GM18502 (cell line): Measurements from ENCODE around the gene IRAK2.
"Not testable (repeated sequence)": the region's sequence is repeated elsewhere in the genome, so short reads cannot be mapped to it uniquely, and the experiment has no call there.

ENCODE experiments used
- ATAC-seq: cut with Tn5 transposase; IDR thresholded peaks from one replicate; pipeline ENCODE4 v1.9.1; 2021; ENCODE audit warnings: mild to moderate bottlenecking; ENCODE audit not compliant: unreplicated experiment, poor library complexity

The IRAK2 gene, protein sequence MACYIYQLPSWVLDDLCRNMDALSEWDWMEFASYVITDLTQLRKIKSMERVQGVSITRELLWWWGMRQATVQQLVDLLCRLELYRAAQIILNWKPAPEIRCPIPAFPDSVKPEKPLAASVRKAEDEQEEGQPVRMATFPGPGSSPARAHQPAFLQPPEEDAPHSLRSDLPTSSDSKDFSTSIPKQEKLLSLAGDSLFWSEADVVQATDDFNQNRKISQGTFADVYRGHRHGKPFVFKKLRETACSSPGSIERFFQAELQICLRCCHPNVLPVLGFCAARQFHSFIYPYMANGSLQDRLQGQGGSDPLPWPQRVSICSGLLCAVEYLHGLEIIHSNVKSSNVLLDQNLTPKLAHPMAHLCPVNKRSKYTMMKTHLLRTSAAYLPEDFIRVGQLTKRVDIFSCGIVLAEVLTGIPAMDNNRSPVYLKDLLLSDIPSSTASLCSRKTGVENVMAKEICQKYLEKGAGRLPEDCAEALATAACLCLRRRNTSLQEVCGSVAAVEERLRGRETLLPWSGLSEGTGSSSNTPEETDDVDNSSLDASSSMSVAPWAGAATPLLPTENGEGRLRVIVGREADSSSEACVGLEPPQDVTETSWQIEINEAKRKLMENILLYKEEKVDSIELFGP

DNA sequence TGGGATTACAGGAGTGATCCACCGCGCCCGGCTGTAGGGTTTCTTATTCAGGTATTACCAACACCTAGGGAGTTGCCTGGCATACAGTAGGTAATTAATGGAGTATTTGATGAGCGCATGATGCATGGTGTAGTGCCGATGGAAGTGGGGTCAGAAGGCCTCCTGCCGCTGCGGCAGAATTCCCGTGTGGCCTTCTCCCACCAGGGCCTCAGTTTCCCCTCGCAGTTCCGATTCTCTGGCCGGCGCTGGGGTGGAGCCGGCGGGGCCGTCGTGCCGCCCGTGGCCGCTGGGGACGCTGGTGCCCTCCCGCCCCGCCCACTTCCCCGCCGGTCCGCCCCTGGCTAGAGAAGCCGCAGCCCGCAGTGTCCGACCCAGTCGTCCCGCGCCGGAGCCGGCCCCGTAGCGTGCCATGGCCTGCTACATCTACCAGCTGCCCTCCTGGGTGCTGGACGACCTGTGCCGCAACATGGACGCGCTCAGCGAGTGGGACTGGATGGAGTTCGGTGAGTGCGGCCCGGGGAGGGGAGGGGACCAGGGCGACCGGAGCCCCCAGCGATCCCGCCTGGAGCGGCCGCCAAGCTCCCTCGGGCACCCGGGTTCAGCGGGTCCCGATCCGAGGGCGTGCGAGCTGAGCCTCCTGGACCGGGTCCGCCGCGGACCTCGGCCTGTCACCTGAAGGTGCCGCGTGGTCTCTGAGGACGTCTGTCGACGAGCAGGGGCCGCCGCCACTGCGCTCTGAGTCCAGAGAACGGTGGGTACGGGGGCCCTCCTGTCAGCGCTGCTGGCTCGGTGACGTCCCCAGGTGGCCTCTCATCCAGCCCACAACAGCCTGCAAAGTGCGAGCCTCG lies at the start of gene IRAK2:
Gene IRAK2 (plus strand): TSS at position 374 of the 848 bp plus-strand sequence. CDS start 36 bp downstream, at position 410.
- ATAC-seq, result peak; percentile 87

DNA sequence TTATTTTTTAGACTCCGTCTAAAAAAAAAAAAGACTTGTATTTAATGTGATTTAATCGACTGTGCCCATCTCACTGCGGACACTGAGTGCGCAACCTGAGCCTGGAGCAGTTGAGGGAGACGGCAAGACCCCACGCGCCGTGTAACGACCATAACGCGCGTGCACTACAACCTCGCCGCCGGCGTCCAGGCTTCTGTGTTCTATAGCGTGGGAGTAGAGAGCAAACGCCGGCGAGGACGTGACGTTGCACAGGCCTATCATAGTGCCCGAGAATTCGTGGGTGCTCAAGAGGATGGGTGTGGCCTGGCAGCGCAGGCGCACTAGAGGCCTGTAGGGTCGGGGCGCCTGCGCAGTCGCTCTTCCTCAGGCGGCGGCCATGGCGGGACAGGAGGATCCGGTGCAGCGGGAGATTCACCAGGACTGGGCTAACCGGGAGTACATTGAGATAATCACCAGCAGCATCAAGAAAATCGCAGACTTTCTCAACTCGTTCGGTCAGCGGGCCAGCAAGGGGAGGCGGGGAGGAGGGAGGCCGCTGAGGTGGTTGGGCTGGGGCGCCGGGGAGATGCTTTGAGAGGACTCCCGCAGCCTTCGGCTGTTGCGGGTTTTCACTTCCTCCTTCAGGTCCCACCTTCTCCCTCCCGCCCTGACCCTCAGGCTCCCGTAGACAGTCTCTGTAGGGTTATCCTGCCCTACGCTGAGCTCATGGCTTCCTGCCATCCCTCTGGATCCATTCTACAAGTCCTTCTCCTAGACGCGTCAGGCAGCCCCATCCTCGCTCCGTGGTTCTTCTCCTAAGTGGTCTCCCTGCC lies 49.2 kb upstream of the IRAK2 start, which contains the start of gene BRK1:
Gene BRK1 (plus strand): TSS at position 350 of the 812 bp plus-strand sequence. CDS start 27 bp downstream, at position 377.
- peak; percentile 93 for ATAC-seq

DNA sequence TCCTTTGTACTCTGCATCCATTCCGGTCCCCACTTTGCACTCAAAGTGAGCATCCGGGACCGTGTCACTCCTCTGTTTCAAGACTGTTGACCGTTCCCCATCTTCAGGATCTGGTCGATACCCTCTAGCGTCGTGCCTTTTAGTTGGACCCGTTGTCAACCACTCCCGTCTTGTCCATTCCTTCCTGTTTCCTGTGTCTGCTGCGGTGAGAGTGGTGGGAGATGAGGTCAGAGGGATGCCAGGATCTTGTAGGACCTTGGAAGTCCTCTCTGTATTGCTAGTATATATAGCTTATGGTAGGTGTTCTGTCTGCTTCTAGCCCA lies 48.6 kb upstream of the IRAK2 start:
- peak; percentile 20 for ATAC-seq

DNA sequence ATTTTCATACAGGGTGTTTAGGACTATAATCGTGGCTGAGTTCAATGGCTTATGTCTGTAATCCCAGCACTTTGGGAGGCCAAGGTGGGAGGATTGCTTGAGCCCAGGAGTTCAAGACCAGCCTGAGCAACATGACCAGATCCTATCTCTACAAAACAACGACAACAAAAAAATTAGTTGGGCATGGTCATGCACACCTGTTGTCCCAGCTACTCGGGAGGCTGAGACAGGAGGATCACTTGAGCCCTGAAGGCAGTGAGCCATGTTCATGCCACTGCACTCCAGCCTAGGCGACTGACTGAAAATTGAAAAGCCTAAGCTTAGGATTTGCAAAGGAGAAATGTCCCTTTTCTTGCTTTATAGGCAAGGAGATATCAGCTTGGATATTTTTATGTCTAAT lies 47.8 kb upstream of the IRAK2 start:
- no peak for ATAC-seq

DNA sequence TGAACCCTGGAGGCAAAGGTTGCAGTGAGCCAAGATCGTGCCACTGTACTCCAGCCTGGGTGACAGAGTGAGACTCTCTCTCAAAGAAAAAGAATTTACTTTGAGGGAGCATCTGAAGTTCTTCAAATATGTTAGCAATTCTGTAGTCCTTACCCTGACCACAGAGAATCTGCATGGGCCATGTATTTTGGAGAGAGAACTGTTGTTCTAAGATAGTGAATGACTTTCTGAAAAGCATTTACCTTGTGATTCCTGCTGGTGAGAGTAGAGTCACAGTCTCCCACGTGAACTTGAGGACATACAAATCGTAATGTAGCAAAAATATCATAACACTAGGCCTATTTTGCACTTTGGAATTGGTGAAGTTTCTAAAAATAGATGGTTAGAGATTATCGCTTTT lies 45.3 kb upstream of the IRAK2 start:
- ATAC-seq, result no peak

DNA sequence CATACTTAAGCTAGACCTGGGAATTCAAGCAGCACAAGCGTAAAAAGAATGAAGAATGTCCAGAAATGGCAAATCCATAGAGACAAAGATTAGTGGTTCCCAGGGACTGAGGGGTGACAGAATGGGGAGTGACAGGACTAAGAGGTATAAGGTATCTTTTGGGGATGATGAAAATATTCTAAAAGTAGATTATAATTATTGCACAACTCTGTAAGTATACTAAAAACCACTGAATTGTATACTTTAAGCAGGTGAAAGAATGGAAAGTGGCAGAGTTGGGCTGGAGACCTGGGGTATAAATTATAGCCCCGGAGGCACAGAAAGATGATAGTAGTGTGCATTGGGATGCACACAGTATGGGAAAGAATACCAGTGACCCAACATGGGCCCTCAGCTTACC lies 43.7 kb upstream of the IRAK2 start:
- ATAC-seq, result no peak

DNA sequence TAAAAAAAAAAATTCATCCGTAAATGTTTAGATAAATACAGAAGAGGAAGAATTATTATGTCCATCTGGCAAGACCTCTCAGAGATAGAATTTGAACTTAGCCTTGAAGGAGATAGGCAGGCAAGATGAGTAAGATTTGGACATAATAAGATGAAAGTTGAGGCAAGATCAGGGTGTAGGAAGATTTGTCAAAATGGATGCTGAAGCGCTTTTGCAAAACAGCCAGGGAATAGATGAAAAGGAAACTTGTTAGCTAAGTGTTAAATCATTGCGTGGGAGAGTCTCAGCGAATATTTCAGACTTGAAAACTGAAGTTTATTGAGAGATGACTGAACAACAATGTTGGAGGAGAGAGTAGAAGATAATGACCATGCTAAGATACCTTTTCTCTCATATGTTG lies 42.0 kb upstream of the IRAK2 start:
- no peak for ATAC-seq

DNA sequence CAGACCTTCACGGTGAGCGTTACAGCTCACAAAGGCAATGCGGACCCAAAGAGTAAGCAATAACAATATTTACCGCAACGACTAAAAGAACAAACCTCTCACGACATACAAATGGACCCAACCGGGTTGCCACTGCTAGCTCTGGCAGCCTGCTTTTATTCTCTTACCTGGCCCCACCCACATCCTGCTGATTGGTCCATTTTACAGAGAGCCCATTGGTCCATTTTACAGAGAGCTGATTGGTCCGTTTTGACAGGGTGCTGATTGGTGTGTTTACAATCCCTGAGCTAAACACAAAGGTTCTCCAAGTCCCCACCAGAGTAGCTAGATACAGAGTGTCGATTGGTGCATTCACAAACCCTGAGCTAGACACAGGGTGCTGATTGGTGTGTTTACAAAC lies 28.8 kb upstream of the IRAK2 start:
- not testable (repeated sequence) for ATAC-seq

DNA sequence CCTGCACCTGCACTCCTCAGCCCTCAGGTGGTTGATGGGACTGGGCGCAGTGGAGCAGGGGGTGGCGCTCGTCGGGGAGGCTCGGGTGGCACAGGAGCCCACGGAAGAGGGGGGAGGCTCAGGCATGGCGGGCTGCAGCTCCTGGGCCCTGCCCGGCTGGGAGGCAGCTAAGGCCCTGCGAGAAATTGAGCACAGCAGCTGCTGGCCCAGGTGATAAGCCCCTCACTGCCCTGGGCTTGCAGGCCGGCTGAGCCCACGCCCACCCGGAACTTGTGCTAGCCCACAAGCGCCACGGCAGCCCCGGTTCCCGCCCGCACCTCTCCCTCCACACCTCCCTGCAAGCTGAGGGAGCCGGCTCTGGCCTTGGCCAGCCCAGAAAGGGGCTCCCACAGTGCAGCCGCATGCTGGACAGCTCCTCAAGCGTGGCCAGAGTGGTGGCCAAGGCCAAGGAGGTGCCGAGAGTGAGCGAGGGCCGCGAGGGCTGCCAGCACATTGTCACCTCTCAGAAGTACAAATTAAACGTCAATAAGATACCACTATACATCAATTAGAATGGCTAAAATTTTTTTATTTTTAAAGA lies 28.2 kb upstream of the IRAK2 start:
- ATAC-seq, result no peak

DNA sequence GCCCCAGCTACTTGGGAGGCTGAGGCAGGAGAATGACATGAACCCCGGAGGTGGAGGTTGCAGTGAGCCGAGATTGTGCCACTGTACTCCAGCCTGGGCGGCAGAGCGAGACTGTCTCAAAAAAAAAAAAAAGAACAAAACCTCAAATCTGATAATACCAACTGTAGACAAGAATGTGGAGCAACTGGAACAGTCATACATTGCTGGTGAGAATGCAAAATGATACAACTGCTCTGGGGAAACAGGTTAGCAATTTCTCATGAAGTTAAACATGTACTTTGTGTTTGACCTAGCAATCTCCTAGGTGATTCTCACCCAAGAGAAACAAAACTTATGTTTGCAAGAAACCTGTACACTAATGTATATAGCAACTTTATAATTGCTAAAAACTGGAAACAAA lies 27.5 kb upstream of the IRAK2 start:
- no peak for ATAC-seq

DNA sequence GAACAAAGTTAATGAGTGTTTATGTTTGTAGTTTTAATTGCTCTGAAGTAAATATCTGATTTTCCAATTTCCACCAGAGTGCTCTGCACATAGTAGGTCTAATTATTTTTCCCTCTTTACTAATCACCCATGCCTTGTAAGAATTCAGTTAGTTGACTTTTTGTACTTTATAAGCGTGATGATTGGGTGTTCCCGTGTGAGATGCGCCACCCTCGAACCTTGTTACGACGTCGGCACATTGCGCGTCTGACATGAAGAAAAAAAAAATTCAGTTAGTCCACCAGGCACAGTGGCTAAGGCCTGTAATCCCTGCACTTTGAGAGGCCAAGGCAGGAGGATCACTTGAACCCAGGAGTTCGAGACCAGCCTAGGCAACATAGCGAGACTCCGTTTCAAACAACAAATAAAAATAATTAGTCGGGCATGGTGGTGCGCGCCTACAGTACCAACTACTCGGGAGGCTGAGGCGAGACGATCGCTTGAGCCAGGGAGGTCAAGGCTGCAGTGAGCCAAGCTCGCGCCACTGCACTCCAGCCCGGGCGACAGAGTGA lies 23.6 kb upstream of the IRAK2 start:
- ATAC-seq, result no peak

DNA sequence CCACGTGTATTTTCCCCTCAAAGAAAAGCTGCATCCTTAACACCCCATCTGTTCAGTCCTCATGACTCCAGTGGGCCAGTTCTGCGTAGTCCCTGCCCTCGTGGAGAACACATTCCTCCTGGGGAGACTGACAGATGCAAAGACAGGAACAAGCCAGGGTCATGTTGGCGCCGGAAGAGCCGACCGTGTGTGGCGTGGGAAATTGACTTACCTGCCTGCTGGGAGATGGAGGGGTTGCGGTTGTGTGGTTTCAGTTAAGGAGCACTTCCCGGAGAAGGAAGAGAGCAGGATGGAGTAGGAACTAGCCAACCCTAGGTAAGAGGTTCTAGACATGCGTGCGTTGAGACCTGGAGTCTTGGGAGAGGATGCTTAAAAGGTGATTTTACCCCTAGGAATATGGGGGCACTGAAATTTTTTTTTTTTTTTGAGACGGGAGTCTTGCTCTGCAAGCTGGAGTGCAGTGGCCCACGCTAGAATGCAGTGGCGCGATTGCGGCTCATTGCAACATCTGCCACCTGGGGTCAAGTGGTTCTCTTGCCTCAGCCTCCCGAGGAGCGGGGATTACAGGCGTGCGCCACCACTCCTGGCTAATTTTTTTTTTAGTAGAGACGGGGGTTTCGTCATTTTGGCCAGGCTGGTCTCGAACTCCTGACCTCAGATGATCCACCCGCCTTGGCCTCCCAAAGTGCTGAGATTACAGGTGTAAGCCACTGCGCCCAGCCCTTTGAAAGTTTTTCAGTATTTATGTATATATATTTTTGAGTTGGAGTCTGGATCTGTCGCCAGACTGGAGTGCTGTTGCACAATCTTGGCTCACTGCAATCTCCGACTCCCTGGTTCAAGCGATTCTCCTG lies 21.8 kb upstream of the IRAK2 start:
- no peak for ATAC-seq

DNA sequence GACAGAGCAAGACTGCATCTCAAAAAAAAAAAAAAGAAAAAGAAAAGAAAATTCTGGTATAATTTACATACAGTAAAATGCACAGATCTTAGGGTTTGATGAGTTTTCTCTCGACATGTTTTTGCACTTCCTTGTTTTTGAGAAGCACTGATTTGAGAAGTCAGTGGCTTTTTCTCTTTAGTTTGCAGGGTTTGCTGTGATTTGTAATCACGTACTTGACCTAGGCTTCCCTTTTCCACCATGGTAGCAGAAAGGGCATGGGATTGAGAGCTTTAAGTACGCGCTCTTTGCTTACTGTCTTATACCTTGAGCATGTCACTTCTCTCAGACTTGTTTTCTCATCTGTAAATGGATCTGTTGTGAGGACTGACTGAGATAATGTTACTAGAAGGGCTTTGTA lies 19.0 kb upstream of the IRAK2 start:
- no peak for ATAC-seq

DNA sequence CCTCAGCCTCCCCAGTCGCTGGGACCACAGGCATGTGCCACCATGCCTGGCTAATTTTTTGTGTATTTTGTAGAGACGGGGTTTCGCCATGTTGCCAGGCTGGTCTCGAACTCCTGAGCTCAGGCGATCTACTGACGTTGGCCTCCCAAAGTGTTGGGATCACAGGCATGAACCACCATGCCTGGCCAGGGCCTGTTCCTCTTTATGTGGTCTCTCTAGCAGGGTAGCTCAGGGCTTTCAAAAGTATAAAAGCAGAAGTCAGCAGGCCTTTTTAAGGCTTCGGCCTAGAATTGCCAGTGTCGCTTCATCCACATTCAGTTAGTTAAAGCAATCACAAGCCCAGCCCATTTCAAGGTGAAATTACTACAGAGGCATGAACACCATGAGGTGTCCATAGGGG lies 15.5 kb upstream of the IRAK2 start:
- no peak for ATAC-seq

DNA sequence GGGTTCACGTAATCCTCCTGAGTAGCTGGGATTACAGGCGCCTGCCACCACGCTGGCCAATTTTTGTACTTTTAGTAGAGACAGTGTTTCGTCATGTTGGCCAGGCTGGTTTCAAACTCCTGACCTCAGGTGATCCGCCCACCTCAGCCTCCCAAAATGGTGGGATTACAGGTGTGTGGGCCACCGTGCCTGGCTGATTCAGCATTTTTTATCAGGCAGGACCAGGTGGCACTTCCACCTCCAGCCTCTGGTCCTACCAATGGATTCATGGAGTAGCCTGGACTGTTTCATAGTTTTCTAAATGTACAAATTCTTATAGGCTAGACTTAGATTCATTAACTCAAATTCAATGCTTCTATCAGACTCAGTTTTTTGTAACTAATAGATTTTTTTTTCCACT lies 13.7 kb upstream of the IRAK2 start:
- ATAC-seq, result no peak

DNA sequence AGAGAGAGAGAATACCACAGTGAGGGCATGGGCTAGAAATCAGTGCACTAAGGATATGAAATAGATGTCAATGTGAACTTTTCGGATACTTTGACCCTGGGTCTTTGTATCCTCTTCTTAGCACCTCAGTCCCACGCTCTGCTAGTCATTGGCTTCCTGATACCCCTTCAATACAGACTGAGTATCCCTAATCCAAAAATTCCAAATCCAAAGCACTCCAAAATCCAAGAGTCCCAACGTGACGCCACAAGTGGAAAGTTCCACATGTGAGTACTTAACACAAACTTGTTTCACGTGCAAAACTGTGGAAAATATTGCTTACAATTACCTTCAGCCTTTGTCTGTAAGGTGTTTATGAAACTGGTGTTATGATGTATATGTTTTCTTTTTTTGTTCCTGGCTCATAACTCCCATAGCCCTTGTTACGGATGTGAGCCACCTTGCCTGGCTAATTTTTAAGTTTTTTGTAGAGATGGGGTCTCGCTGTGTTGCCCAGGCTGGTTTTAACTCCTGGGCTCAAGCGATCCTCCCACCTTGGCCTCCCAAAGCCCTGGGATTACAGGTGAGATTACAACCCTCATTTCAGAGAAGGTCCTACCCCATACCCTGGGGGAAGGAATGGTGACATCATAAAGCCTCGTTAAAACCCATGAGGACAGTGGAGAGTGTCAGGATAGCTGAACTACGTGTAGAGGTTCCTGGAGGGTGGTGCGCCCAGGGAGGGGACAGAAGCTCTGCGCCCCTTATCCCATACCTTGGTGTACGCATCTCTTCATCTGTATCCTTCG lies 10.2 kb upstream of the IRAK2 start:
- ATAC-seq, result no peak

DNA sequence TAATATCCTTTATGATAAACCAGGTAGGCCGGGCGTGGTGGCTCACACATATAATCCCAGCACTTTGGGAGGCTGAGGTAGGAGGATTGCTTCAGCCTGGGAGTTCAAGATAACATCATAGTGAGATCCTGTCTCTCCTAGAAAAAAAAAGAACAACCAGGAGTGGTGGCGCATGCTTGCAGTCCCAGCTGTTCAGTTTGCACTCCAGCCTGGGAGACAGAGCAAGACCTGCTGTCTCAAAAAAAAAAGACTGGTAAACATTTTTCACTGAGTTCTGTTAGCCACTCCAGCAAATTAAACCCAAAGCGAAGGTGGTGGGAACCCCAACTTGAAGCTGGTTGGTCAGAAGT lies 9.6 kb upstream of the IRAK2 start:
- no peak for ATAC-seq

DNA sequence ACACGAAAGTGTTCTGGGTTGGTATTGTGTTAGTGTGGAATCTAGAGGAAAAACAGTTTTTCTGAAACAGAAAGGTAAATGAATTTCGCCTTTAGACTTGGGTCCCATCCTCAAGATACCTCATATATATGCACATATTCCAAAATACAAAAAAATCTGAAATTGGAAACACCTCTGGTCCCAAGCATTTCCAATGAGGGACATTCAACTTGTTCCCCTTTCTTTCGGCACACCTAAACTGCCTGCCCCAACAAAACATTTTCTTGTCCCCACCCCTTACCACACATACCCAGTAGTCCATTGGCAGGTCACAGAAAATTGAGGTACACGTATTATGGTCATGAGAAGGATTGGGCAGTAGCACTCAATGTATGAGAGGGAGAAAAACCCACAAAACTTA lies 9.1 kb upstream of the IRAK2 start:
- ATAC-seq, result no peak
